GM04503 (cell line): Measurements from ENCODE around the gene RPS19BP1.

Experiments
- DNase-seq: peaks from one replicate; pipeline ENCODE4 v3.0.0-alpha.2; 2012; ENCODE audit warnings: low read depth

Gene RPS19BP1

GRCh38 chr22:39490135-39490798 lies 42.3 kb downstream of the RPS19BP1 start:
- DNase-seq = no peak

GRCh38 chr22:39489094-39490068 lies 43.2 kb downstream of the RPS19BP1 start:
- no peak for DNase-seq

- DNase-seq = no peak
Observed at GRCh38 chr22:39488563-39489083, 43.9 kb downstream of the RPS19BP1 start.

- DNase-seq = no peak
Observed at GRCh38 chr22:39487826-39488520, 44.6 kb downstream of the RPS19BP1 start.

GRCh38 chr22:39486951-39487825 lies 45.4 kb downstream of the RPS19BP1 start:
- DNase-seq = no peak

- DNase-seq = no peak
Observed at GRCh38 chr22:39482768-39483167, 49.8 kb downstream of the RPS19BP1 start.

GRCh38 chr22:39481595-39481994 lies 51.0 kb downstream of the RPS19BP1 start:
- DNase-seq = no peak

GRCh38 chr22:39481054-39481453 lies 51.5 kb downstream of the RPS19BP1 start:
- no peak for DNase-seq

GRCh38 chr22:39480557-39480956 lies 52.0 kb downstream of the RPS19BP1 start:
- no peak for DNase-seq

- DNase-seq = no peak
Observed at GRCh38 chr22:39479254-39479653, 53.3 kb downstream of the RPS19BP1 start.
